NCI-H345 (cell line): ENCODE measurements around the gene TBC1D2B.

Experiments
- DNase-seq: peaks from one replicate; lab custom pipeline; 2025; lab: John Stamatoyannopoulos, UW

TBC1D2B gene

GRCh38 chr15:78072080-78072892 is 5.2 kb downstream of the TBC1D2B start:
- DNase-seq: no peak

DNA sequence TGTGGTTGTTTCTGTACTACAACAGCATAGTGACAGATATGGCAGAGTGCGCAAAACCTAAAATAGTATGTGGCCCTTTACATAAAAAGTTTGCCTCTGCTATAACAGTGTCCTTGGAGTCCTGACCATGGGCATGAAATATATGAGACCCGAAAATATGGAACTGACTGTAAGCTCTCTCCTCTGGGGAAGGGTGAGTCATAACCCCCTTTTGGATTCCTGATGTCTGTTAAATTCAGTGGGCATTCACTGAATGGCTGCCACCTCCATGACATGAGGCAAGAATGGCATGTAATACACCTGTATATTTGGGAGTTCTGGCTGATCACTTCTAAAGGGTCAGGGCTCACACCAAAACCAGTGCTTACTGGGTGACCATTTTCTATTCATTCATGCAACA is 6.1 kb downstream of the TBC1D2B start:
- DNase-seq: no peak

DNA sequence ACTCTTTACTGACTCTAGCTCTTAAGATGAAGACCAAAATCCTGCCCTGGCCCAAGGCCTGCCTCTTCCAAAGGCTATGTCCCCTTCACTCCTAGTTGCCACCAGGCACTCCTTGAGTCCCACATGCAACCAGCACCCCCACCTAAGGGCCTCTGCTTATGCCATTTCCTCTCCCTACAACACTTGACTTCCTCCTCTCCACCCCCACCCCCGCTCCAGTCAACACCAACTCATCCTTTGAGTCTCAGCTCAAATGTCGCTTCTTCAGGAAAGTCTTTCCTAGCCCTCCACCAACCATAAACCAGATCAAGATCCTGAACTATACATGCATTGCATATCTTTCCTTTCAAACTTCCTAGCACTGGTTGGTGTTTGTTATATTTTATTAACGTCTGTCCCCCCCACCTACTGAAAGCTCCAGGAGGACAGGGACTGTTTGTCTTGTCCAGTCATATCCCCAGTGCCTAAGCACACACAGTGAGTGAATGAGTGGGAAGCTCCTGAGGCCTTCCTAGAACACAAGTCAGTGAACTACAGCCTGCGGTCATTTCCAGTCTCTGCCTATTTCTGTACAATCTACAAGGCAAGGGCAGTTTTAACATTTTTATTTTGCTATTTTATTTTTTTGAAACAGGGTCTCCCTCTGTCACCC is 7.3 kb downstream of the TBC1D2B start:
- DNase-seq: no peak

DNA sequence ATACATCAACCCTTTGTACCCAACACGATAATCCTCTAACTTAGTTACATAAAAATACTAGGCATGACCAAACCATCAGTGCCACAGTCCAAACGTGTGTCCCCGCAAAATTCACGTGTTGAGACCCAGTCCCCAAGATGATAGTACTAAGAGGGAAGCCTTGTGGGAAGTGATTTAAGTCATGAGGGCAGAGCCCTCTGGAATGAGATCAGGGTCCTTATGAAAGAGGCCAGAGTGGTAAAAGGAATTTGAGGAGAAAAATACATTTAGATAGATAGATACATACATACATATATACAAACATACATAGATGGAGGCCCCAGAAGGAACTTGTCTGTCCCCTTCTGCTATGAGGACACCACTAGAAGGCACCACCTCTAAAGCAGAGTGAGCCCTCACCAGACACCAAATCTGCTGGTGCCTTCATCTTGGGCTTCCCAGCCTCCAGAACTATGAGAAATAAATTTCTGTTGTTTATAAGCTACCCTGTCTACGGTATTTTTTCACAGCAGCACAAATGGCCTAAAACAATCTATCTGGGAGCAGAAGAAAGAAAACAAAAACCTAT is 8.0 kb downstream of the TBC1D2B start:
- no peak for DNase-seq

DNA sequence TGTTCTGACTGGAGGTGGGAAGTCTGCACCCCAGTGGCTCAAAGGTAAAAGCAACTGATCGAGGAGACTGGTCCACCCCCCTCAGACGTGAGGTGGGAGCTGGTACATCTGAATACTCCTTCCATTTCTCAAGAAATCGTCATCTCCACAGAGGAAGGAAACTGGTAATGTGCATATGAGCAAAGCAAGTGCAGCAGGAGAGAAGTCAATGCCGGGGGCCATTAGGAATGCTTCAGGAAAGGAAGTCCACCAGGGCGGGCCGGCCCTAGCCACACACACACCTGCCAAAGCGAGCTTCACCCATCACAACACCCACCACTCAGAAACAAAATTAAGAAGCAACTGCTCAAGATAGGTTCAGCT is 8.5 kb downstream of the TBC1D2B start:
- DNase-seq: no peak

DNA sequence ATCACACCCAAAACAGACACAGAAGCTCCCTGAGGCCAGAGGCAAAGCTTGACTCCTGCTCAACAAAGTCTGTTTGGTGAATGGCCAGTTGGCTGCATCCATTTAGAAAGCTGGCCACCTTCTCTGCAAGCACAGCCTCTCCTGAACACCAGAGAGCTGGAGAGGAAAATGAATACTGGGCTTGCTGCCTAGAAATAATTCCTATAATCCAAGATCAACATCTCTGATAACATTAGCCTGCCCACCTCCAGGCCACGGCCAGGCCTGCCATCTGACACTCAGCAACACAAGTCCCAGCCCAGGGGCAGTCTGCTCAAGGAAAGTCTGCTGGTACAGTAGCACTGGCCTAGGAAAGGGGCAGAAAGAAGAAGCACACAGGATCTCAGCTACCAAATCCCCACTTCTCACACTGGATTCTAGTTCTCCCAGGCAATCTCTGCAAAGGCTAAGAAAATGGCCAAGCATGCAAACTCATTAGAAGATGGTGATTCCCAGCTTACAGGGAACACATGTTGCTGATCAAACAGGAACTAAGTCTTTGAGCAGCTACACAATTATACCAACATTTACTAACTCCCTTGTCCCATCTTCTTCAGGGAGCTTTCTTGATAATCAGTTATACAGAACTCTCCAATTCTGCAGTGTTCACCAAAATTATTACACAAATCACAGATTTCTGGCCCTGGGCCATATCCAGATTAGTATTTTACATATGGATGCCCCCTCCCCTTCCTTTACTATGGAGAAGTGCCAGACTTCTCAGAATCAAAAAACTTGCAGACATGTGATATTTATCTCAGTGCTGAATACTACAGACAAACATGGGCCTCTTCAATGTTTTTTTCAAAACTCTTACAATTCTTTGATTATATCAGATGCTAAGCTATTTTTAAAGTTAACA is 9.9 kb downstream of the TBC1D2B start:
- no peak for DNase-seq

DNA sequence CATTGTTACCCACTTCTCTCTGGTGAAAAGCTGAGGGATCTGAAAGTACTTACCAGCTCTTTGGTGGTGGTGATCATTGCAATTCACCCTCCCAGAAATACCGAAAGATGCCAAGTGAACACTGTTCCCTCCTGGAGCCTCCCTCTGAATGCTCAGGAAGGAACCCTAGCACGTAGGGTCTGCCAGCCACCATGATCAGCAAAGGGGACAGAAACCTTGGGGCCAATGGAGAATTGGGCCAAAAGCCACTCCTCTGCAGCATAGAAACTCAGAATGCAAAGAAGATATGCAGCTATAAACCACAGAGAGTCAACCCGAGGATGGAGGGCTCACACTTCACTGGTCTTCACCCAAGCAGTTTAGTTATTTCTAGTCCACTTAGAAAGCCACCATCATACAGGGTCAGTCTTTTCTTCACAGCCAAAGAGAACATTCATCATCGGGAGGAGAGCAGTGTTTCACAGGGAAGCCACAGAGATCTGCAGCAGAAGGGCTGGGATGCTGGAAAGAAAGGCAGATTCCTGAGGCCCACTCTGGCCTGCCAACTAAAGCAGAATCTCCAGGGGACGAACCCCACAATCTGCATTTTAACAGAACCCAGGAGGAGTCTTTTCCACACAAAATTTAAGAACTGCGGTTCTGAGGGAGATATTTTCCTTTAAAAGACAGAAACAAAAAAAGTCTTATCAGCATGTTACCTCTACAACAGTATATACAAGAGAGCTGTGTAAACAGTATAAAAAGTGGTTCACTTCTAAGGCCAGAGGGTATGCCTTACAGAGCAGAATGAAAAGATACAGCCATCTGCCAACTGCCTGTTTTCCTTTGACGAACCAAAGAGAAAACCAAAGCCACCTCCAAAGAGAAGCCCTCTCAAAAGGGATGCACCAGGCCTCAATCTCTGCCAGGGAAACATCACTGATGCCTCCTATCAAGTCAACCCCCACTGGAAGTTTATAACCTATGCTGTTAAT is 11.3 kb downstream of the TBC1D2B start:
- DNase-seq: peak; percentile 5

DNA sequence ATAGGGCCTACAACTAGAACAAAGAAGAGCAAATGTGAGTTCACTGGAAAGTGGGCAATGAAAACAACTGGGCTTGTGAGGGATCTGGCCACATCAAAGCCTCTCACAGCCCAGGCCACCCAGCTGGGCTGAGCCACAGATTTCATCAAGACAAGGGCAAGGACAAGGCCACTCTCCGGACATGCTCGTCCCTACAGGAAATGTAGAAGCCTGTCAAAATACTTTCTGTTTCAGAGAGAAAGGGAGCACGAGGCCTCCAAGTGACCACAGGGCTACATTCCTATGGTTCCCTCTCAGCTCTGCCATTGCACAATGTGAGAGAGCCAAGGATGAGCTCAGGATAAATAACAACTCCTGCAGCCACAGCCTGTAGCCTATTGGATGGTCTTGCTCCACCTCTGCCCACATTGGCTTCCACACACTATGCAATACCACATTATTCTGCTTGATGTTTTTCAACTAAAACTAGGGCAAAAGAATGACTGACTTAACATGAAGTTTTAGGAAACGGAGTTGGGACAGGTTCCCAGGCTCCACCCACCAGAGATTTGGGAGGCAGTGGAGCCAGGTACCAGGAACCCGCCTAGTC is 12.1 kb downstream of the TBC1D2B start:
- no peak for DNase-seq

- no peak for DNase-seq
These were observed 13.0 kb downstream of the TBC1D2B start for GRCh38 chr15:78064544-78064943.

GRCh38 chr15:78063970-78064385 is 13.5 kb downstream of the TBC1D2B start:
- no peak for DNase-seq

DNA sequence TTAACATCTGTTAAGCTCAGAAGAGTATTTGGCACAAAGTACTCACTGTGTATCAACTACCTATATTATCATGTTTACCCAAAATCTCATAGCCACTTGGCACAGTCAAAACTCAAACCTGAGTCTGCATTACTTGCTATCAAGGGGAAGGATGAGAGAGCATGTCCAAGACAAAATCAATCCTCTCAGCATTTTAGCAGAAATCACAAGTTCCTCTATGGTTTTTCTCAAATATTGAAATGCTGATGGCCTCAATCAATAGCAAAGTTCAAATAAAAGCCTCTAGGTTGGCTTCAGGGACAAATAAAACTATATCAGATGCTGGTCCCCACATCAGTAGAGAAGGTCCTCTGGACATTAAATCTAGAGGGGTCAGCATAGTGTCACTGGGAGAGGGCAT is 14.3 kb downstream of the TBC1D2B start:
- DNase-seq: no peak

DNA sequence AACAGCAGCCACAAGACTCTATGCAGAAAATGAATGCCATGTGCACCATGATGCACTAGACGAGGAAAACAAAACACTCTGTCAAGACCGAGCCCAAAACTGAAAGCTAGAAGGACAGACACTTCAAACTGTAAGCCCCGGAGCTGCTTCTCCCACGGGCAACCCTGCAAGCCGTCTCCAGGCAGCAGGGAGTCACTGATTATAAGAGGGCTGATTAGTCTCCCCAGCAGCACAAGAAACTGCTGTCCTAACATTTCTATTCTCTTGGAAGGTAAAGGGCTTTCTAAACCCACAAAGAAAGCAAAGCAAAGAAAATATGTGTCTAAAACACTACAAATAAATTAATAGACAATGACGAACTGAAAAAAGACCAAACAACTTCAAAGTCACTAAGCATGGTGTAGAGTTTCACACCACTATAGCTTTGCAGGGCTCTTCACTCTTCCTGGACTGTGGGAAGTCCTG is 15.5 kb downstream of the TBC1D2B start:
- DNase-seq: peak; percentile 29

- no peak for DNase-seq
These were observed 17.3 kb downstream of the TBC1D2B start for GRCh38 chr15:78060232-78060631.

DNA sequence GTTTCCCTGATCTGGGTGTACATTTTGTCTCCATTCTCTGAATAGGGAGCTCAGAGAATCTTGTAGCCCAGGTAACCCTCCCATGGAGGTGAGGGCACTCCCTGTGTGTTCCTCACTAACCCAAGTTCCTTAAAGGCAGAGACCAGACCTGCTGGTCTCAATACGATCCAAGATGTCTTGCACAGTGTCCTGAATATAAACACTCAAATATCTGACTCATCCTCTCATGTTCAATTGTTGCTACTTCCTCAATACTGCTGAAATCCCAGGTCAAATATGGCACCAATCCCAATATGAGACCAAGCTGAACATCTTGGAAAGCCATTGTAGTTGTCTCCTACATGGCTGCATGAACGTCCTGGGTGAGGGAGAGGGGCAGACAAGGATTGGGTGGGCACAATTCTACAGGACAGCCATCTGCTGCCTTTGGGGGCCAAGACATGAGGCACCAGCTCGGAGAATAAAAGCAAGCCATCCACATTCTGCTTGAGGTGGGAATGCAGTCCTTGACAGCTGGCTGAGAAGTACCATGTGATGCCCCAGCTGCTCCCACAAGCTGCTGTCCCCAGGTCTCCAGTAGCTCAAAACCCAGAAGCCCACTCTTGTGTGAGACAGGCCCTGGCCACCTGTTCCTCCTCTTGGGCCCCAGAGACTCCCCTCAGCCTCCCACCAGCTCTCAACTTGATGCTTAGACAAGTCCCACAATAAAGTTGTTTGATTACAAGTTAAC is 18.2 kb downstream of the TBC1D2B start:
- no peak for DNase-seq

DNA sequence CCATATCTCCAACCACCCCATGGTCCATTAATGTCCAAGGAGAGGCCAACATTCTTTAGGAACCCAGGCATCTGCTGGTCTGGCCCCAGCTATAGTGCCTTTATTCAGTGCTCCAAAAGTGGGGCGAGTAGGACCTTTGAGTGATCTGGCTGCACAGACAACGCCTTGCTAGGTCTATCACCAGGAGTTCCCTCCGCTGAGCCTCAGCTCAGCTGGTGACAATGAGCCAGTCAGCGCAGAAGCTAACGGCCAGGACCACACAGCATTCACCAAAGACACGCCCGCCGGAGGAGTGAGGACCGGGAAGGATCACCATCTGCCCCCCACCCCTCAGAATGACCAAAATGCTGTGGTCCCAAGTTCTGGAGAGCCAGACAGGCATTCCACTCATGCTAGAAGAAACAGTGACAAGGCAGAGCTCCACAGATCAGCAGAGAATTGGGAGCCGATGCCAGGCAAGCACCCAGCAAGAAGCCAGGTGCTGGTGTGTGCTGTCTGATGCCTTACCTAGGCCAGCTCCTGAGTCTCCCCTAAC is 19.0 kb downstream of the TBC1D2B start:
- DNase-seq: no peak

DNA sequence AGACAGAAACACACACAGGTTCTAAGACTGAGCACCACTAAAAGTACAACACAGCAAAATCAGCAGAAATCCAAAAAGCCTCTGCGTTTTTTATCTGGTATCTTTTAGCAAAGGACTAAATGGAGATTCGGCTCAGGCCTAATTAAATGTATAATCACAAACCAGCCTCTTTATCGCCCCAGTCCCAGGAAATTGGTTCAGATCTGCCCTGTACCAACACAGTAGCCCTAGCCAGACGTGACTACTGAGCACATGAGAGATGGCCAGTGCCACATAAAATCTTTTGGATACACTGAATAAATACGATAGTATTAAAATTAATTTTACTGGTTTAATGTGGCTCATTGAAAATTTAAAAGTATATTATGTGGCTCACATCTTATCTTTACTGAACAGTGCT is 19.7 kb downstream of the TBC1D2B start:
- DNase-seq: no peak

DNA sequence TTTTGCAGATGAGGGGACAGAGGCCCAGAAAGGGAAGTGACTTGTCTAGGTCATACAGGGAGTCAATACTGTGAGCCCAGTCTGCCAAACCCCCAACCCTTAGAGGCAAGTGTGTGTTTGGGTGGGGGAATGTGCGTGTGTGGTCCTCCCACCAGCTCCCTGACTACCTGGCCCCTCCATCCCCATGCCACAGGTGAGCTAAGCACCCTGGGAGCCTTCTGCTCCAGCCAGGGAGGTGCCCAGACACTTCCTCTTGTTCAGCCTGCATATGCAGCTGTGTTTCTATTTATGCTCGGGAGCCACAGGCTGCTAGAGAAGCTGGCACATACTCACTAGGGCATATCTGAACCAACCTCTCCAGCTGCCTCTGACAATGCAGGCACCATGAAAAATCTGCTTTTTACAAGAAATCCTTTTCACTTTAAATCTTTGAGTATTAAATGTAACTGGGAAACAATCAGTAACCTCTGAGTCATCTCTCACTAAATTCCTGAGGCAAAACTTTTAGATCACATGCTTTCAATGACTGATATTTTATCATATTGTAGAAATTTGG is 20.7 kb downstream of the TBC1D2B start:
- no peak for DNase-seq

DNA sequence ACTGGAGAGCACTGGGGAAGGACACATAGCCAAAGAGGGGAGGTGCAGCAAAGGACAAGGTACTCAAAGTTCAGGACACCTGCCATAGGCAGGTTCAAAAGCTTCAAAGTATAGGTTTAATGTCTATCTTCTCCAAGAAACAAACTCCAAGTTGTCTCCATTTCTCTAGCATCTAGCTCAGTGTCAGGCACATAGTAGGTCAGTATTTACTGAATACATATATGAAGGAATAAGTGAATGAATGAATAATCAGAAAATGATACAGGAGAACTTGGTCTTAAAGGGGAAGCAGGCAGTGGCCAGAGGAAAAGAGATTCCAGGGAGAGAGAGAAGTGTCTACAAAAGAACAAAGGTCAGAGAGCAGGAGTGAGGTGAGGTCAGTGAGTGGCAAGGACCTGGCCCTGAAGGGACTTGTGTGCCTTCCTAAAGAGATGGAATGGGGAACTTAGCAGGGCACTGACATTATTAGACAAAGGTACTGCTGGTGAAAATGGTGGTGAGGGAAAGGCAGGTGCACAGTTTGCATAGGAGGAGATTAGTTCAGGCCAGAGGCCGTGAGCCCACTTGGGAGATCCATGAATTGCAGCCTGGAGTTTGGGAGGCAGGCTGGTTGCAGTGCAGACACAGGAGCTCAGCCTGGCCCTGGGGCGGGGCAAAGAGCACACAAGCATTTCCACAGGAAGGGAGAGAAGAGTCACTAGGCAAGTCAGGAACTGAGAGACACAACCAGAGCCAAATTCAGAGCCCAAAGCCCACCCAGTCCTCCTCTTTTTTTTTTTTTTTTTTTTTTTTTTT is 21.4 kb downstream of the TBC1D2B start:
- DNase-seq: no peak

GRCh38 chr15:78054966-78055365 is 22.5 kb downstream of the TBC1D2B start:
- no peak for DNase-seq
